Activated CD8-positive, alpha-beta memory T cell treated with anti-CD3 and anti-CD28 coated beads for 36 hours (primary cell): ENCODE measurements around the gene DHX34. TPM values are rescaled to one million over a fixed set of nuclear protein-coding genes. Genes with fewer than 3 reads are reported as not detected.

Source experiments
- CTCF ChIA-PET: fragments of 350-600 bp; sonication (Branson Sonifier 250); formaldehyde crosslinking; loops from one replicate; lab custom pipeline; 2021; ENCODE audit warnings: antibody characterized with exemption; lab: Charles Lee
- POLR2A ChIA-PET: fragments of 350-600 bp; sonication (Branson Sonifier 250); formaldehyde crosslinking; loops from one replicate; lab custom pipeline; 2021; ENCODE audit warnings: antibody characterized with exemption; lab: Charles Lee
- total RNA-seq, 2 experiments: library from RNA; stranded (reverse); gene quantifications; one replicate each; pipeline ENCODE4 v1.2.3, GENCODE V29; 2021

DHX34 gene
- total RNA-seq, 2 experiments from 2014 or later, result 22.3 to 23.3 TPM

- CTCF ChIA-PET, result no interaction called here
- POLR2A ChIA-PET, result no interaction called here
Observed at GRCh38 chr19:47423203-47423882, 74.2 kb downstream of the DHX34 start.

- POLR2A ChIA-PET, result interaction anchor here (0.6 to 0.8 kb wide), 2 partner anchors 137 to 186 kb away, joined by 3 to 5 read pairs; no protein-coding TSS in a partner anchor
Observed at GRCh38 chr19:47427241-47428176, 78.4 kb downstream of the DHX34 start.

GRCh38 chr19:47428177-47428894, 79.2 kb downstream of the DHX34 start:
- POLR2A ChIA-PET, result interaction anchor here (0.5 to 0.8 kb wide), 4 partner anchors 105 to 185 kb away, joined by 3 to 5 read pairs (median 4); no protein-coding TSS in a partner anchor
- CTCF ChIA-PET, result interaction anchor here (0.5 to 1.9 kb wide), 11 partner anchors 8 to 279 kb away, joined by 3 to 13 read pairs (median 6); partner anchors contain the start of gene KPTN

More at GRCh38 chr19:47427241-47428176, 78.4 kb downstream of the DHX34 start:
- CTCF ChIA-PET, result interaction anchor here (0.5 to 1.9 kb wide), 10 partner anchors 9 to 279 kb away, joined by 3 to 13 read pairs (median 5); partner anchors contain the start of gene KPTN

GRCh38 chr19:47429140-47429793, 80.2 kb downstream of the DHX34 start:
- ChIA-PET POLR2A (interaction anchor here (0.6 kb wide), 2 partner anchors 121 to 181 kb away, joined by 4 to 5 read pairs; no protein-coding TSS in a partner anchor), CTCF (interaction anchor here (0.6 to 1.9 kb wide), 11 partner anchors 7 to 278 kb away, joined by 3 to 13 read pairs (median 5); partner anchors contain the start of gene KPTN)

GRCh38 chr19:47430041-47430802, 81.1 kb downstream of the DHX34 start:
- ChIA-PET POLR2A (interaction anchor here (0.6 kb wide), 1 partner anchor 180 kb away, joined by 4 read pairs; no protein-coding TSS in a partner anchor), CTCF (interaction anchor here (0.6 to 1.6 kb wide), 6 partner anchors 17 to 277 kb away, joined by 3 to 5 read pairs (median 3); no protein-coding TSS in a partner anchor)

GRCh38 chr19:47432091-47432490, 83.0 kb downstream of the DHX34 start:
- POLR2A ChIA-PET, result interaction anchor here (0.6 kb wide), 1 partner anchor 82 kb away, joined by 3 read pairs; no protein-coding TSS in a partner anchor

More at GRCh38 chr19:47432091-47432490, 83.0 kb downstream of the DHX34 start:
- CTCF ChIA-PET, result interaction anchor here (1.1 to 7.3 kb wide), 3 partner anchors 55 to 275 kb away, joined by 3 to 70 read pairs (median 13); no protein-coding TSS in a partner anchor

Other genes starting within 250 kb of the DHX34 start
- 10 to 100 TPM; 87.8 to 88.4 TPM for gene ZC3H4, start 235.5 kb upstream of the DHX34 start, total RNA-seq
- gene SAE1, start 218.5 kb upstream of the DHX34 start, total RNA-seq, result 100 to 1,000 TPM; 152 to 158 TPM
- gene BBC3, start 118.1 kb upstream of the DHX34 start, total RNA-seq, result 10 to 100 TPM; 14.6 to 15.5 TPM
- gene CCDC9, start 92.8 kb upstream of the DHX34 start, total RNA-seq, result 10 to 100 TPM; 21.3 to 22.3 TPM
- gene INAFM1, start 74.4 kb upstream of the DHX34 start, total RNA-seq, result 1 to 10 TPM; 7.6 to 8.2 TPM
- gene C5AR1, start 39.5 kb upstream of the DHX34 start, total RNA-seq, result under 1 TPM; 0.86 to 0.99 TPM
- not detected for gene C5AR2, start 17.1 kb upstream of the DHX34 start, total RNA-seq
- gene MEIS3, start 70.2 kb downstream of the DHX34 start, total RNA-seq, result not detected
- not detected for gene SLC8A2, start 122.6 kb downstream of the DHX34 start, total RNA-seq
- gene KPTN, start 134.9 kb downstream of the DHX34 start, total RNA-seq, result 10 to 100 TPM in 1 of 2 experiments, 1 to 10 TPM in 1; 9.5 to 10.4 TPM
- 10 to 100 TPM; 59.0 to 68.5 TPM for gene NAPA, start 165.7 kb downstream of the DHX34 start, total RNA-seq
- not detected for gene ZNF541, start 223.8 kb downstream of the DHX34 start, total RNA-seq